Heart left ventricle (tissue), 16 donors: ENCODE results near the gene MIGA1. TPM values are rescaled to one million over a fixed set of nuclear protein-coding genes. Genes with fewer than 3 reads are reported as not detected.
"Not testable (repeated sequence)": the region's sequence is repeated elsewhere in the genome, so short reads cannot be mapped to it uniquely, and the experiment has no call there.

Source experiments
- ATAC-seq, 4 donors: fragments of 200-7000 bp; cut with Tn5 transposase; one replicate each; pipeline ENCODE4 v1.9.1; 2020 to 2022; ENCODE audit warnings: moderate library complexity in 4 of 4, mild to moderate bottlenecking in 3 of 4, moderate number of reproducible peaks in 1 of 4
- DNase-seq, 5 donors: peaks; one replicate each; pipeline ENCODE4 v3.0.0-alpha.2; 2020
- H3K27ac ChIP-seq, 12 donors: fragments of 200-600 bp; sonication (generic) in 4 of 12; one replicate each; pipeline versions ENCODE4 v1.5.0 to v1.8.0; 2016 to 2022; ENCODE audit warnings: mild to moderate bottlenecking in 2 of 12
- H3K27me3 ChIP-seq, 9 donors: fragments of 200-600 bp; sonication (generic) in 2 of 9; one replicate each; pipeline versions ENCODE4 v1.5.1 to v1.8.0; 2016 to 2022; ENCODE audit warnings: mild to moderate bottlenecking in 3 of 9
- H3K36me3 ChIP-seq, 9 donors: fragments of 200-600 bp; sonication (generic) in 2 of 9; one replicate each; pipeline versions ENCODE4 v1.5.0 to v1.8.0; 2018 to 2022; ENCODE audit warnings: mild to moderate bottlenecking in 2 of 9
- H3K4me1 ChIP-seq, 12 donors: fragments of 200-600 bp; sonication (generic) in 4 of 12; one replicate each; pipeline versions ENCODE4 v1.5.0 to v1.8.0; 2016 to 2022; ENCODE audit warnings: mild to moderate bottlenecking in 3 of 12
- H3K4me3 ChIP-seq, 12 donors: fragments of 200-600 bp; sonication (generic) in 4 of 12; one replicate each; pipeline versions ENCODE4 v1.5.0 to v1.8.0; 2017 to 2022; ENCODE audit warnings: mild to moderate bottlenecking in 9 of 12, moderate library complexity in 4 of 12
- H3K9me3 ChIP-seq, 12 donors: fragments of 200-600 bp; sonication (generic) in 4 of 12; one replicate each; pipeline versions ENCODE4 v1.5.0 to v1.8.0; 2016 to 2022; ENCODE audit warnings: mild to moderate bottlenecking in 1 of 12
- CTCF ChIP-seq, 12 donors: fragments of 200-600 bp; sonication (generic) in 4 of 12; IDR thresholded peaks; one replicate each; pipeline versions ENCODE4 v1.5.0 to v1.8.0; 2018 to 2022; ENCODE audit warnings: antibody characterized with exemption in 12 of 12, mild to moderate bottlenecking in 5 of 12
- POLR2A ChIP-seq, 2 donors: fragments of 450-650 bp; IDR thresholded peaks; one replicate each; pipeline ENCODE4 v1.6.1; 2017; ENCODE audit warnings: antibody characterized with exemption in 2 of 2, mild to moderate bottlenecking in 2 of 2, moderate library complexity in 2 of 2
- WGBS, 4 donors: extraction: QIAGEN DNeasy Blood & Tissue Kit in 2 of 4; methylation state at CpG; one replicate each; pipeline versions ENCODE4 v1.1.5 to v1.1.7; 2013 to 2018; 5-methylcytosine and 5-hydroxymethylcytosine counted together
- intact Hi-C, 10 donors: fragments of 100-400 bp; cut with DNase I; formaldehyde crosslinking; loops; one replicate each; pipeline versions ENCODE4 v1.11.1 to v1.14.2; 2022
- polyA plus RNA-seq, 2 donors: library from polyadenylated mRNA; stranded (reverse); fragments of 200-250 nt; gene quantifications; one replicate each; pipeline ENCODE4 v1.2.3, GENCODE V29; 2013
- total RNA-seq, 9 donors: library from RNA; depleted of rRNA in 2 of 9; stranded (reverse); fragments of >200 nt in 2 of 9; fragmentation: NEBNext Ultra II Directional in 3 of 9; extraction: Animal tissue kit (Norgen Biotek cat#: 25700) in 3 of 9; gene quantifications; one replicate each; pipeline versions ENCODE4 v1.1.0 to v1.2.4, GENCODE V29; 2016 to 2023
- donor health status: ischemic (EF 13 %, LVEDD 7.1; RV severe dilation, severe dysfunction).
- donor health status: healthy with polysubstance abuse.
- donor health status: DM: no; HTN: yes; CAD: no.
- donor health status: DM: no; HTN: no; CAD: no.
- donor health status: ischemic (EF 25% LVEDD 6.9; RV normal size, moderate dysfunction).
- donor health status: ischemic (EF 25% LVEDD 5.7; RV mildly dilated, moderate dysfunction).
- donor health status: healthy.
- donor health status: DM: yes; HTN: yes; CAD: no.
- donor health status: ischemic (EF 35%, LVEDD 5.7; RV mildly dilated, moderate dysfunction).
- donor health status: nonischemic (EF 11% LVEDD 7.7; RV severe dilation, severe dysfunction).
- donor health status: DM: yes; HTN: yes; CAD: no.
- donor health status: PGD.
- donor health status: ischemic (EF 29% LVEDD 5.4; RV normal size, mild dysfunction).
- donor health status: nonischemic (EF 23%, LVEDD 6.1; RV moderate dilation, normal function).

Gene MIGA1
- total and polyA plus RNA-seq, 11 donors: 2.6 to 14.1 (median 9.7) TPM

DNA sequence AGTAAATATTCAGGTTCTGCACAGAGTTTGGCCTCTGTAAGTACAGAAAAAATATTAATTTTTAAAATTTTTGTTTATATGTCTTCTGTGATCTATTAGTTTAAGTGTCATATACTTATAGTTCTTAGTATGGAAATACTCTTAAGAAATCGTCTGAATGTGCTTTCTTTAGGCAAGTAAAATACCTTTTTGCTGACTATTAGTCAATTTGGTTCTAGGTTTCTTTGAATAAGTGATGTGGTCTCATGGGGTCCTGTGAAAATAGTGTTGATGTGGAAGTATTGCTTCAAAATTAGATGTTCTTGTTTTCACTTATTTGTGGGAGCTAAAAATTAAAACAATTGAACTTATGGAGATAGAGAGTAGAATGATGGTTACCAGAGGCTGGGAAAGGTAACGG, 23.9 kb downstream of the MIGA1 start:
- ATAC-seq (no peak), DNase-seq (no peak)
- Histone ChIP-seq H3K27ac (no peak overlapping the region), H3K4me1 (no peaks in the 10 kb centered on the region), H3K36me3 (peaks cover 0 to 78% (median 66%) of the 10 kb centered on the region in 9 donors), H3K9me3 (no peaks in the 10 kb centered on the region), H3K27me3 (no peaks in the 10 kb centered on the region), H3K4me3 (no peak overlapping the region)
- intact Hi-C loops: no loop called here
- TF ChIP-seq POLR2A (IDR thresholded peaks at IDR 0.05): no peak
- TF ChIP-seq CTCF (IDR thresholded peaks at IDR 0.05): no peak
- 51 to 96% (median 65%) methylated on average over 2 of the region's 2 CpGs for WGBS, 4 donors

DNA sequence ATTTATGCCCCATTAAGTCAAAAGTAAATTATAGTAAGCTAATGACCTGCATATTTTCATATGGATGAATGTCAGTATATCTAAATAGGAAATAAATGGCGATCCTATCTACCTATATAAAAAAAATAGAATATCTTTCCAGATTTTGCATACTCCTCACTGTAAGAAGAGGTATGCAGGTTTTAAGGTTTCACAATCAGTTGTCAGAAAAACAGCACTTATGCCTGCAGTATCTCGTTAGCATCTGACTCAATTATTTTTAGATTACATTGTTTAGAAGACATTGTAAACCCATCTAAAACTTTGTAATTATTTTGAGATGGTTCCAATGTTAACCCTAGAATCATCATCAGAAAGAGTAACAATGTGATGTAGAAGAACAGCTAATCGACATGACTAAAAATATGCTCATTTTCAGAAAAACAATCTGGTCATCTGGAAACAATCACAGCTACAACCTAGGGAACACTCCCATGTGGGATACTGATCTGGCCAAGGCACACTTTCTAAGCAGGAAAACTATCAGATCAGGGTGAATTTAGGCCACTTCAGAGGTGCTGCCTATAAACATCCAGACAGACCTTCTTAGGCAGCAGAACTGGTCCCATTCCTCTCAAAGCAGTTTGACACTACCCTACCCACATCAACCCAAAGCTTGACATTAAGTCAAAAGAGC, 30.5 kb downstream of the MIGA1 start:
- H3K36me3 ChIP-seq: peaks cover 0 to 81% (median 66%) of the 10 kb centered on the region in 9 donors
- WGBS, 4 donors: 46 to 89% (median 75%) methylated on average over 1 to 2 of the region's 3 CpGs

GRCh38 chr1:77811589-77811988, 32.1 kb downstream of the MIGA1 start:
- H3K4me3 ChIP-seq, DNase-seq, intact Hi-C loops, H3K9me3 ChIP-seq, H3K4me1 ChIP-seq, H3K27me3 ChIP-seq, H3K27ac ChIP-seq: not testable (repeated sequence)
- peak in 3 of 4 donors; percentile 36 to 71 (median 39) for ATAC-seq
- WGBS, 4 donors: 95 to 98% (median 98%) methylated on average over 14 to 20 of the region's 21 CpGs
- H3K36me3 ChIP-seq: peaks cover 0 to 82% (median 70%) of the 10 kb centered on the region in 9 donors

More for the DNA sequence above, 30.5 kb downstream of the MIGA1 start:
- H3K4me3 ChIP-seq, intact Hi-C loops, DNase-seq, H3K4me1 ChIP-seq, H3K9me3 ChIP-seq, H3K27ac ChIP-seq, H3K27me3 ChIP-seq: not testable (repeated sequence)
- peak in 1 of 4 donors; percentile 22 for ATAC-seq

- H3K36me3 ChIP-seq: peaks cover 0 to 96% (median 84%) of the 10 kb centered on the region in 9 donors
- no peak for ATAC-seq
These were observed 38.1 kb downstream of the MIGA1 start for GRCh38 chr1:77817368-77818209.

More at GRCh38 chr1:77817368-77818209, 38.1 kb downstream of the MIGA1 start:
- Histone ChIP-seq H3K27ac (no peak overlapping the region), H3K4me1 (no peaks in the 10 kb centered on the region), H3K9me3 (no peaks in the 10 kb centered on the region), H3K27me3 (no peaks in the 10 kb centered on the region), H3K4me3 (no peak overlapping the region)
- WGBS, 4 donors: 82 to 91% (median 89%) methylated on average over 7 of the region's 7 CpGs
- intact Hi-C loops: no loop called here
- DNase-seq: no peak
- TF ChIP-seq CTCF (IDR thresholded peaks at IDR 0.05) (no peak), POLR2A (IDR thresholded peaks at IDR 0.05) (no peak)
